Loucy (cell line): ENCODE data around the gene PADI6.

ENCODE experiments used
- H2AFZ ChIP-seq: fragments of 200-600 bp; sonication (generic); 2 replicates; pipeline ENCODE4 v1.6.0; 2016; ENCODE audit warnings: antibody characterized with exemption, mild to moderate bottlenecking, low read length, moderate library complexity
- H3F3A ChIP-seq: fragments of 200-600 bp; 2 replicates; pipeline ENCODE4 v1.6.0; 2016; ENCODE audit warnings: antibody characterized with exemption, low read depth, mild to moderate bottlenecking
- H3K27me3 ChIP-seq: fragments of 200-600 bp; sonication (generic); 2 replicates; pipeline ENCODE4 v1.6.1; 2014; ENCODE audit warnings: low read length, mild to moderate bottlenecking; ENCODE audit not compliant: insufficient read depth, poor library complexity, severe bottlenecking
- H3K36me3 ChIP-seq: fragments of 200-600 bp; sonication (generic); 2 replicates; pipeline ENCODE4 v1.6.1; 2016; ENCODE audit warnings: low read length; ENCODE audit not compliant: insufficient read depth
- H3K4me1 ChIP-seq: fragments of 200-600 bp; sonication (generic); 2 replicates; pipeline ENCODE4 v1.5.1; 2014; ENCODE audit warnings: low read length, mild to moderate bottlenecking; ENCODE audit not compliant: insufficient read depth, poor library complexity, severe bottlenecking
- H3K4me2 ChIP-seq: fragments of 200-600 bp; sonication (generic); 2 replicates; pipeline ENCODE4 v1.6.0; 2014; ENCODE audit warnings: antibody characterized with exemption, low read length, low read depth, mild to moderate bottlenecking; ENCODE audit not compliant: poor library complexity, severe bottlenecking
- H3K4me3 ChIP-seq: fragments of 200-600 bp; sonication (generic); 2 replicates; pipeline ENCODE4 v1.5.1; 2014; ENCODE audit warnings: low read length, mild to moderate bottlenecking, mixed read lengths; ENCODE audit not compliant: poor library complexity, severe bottlenecking
- H3K79me2 ChIP-seq: fragments of 200-600 bp; sonication (generic); 2 replicates; pipeline ENCODE4 v1.6.1; 2014; ENCODE audit warnings: low read length; ENCODE audit not compliant: insufficient read depth
- H3K9ac ChIP-seq: fragments of 200-600 bp; sonication (generic); 2 replicates; pipeline ENCODE4 v1.6.0; 2014; ENCODE audit warnings: mild to moderate bottlenecking, low read depth, low read length, moderate library complexity; ENCODE audit not compliant: poor library complexity, severe bottlenecking
- H3K9me2 ChIP-seq: fragments of 200-600 bp; sonication (generic); replicated peaks from 2 replicates; pipeline ENCODE4 v1.6.1; 2016; ENCODE audit warnings: low read depth, low read length, mixed read lengths
- H3K9me3 ChIP-seq: fragments of 200-600 bp; sonication (generic); 2 replicates; pipeline ENCODE4 v1.6.1; 2014; ENCODE audit warnings: mild to moderate bottlenecking, antibody characterized with exemption, low read length, low read depth; ENCODE audit not compliant: insufficient read depth
- H4K20me1 ChIP-seq: fragments of 200-600 bp; sonication (generic); 2 replicates; pipeline ENCODE4 v1.6.0; 2014; ENCODE audit warnings: antibody characterized with exemption, low read length, mild to moderate bottlenecking; ENCODE audit not compliant: insufficient read depth, poor library complexity, severe bottlenecking
- CTCF ChIP-seq: fragments of 200-600 bp; sonication (generic); conservative IDR thresholded peaks from 2 replicates; pipeline ENCODE4 v1.5.1; 2014; ENCODE audit warnings: mild to moderate bottlenecking, antibody characterized with exemption, low read length
- EZH2phosphoT487 ChIP-seq: fragments of 200-600 bp; IDR thresholded peaks from 2 replicates; pipeline ENCODE4 v1.6.1; 2018; ENCODE audit warnings: antibody characterized with exemption, mild to moderate bottlenecking, moderate library complexity, borderline replicate concordance

Gene PADI6

GRCh38 chr1:17338706-17339493 lies 33.1 kb upstream of the PADI6 start:
- no peaks in the 10 kb centered on the region for H3K9me3 ChIP-seq
- H3F3A ChIP-seq = no peaks in the 10 kb centered on the region
- no peaks in the 10 kb centered on the region for H3K36me3 ChIP-seq
- no peak overlapping the region for H3K4me3 ChIP-seq
- H3K9ac ChIP-seq = no peak overlapping the region
- no peak overlapping the region for H3K4me2 ChIP-seq
- H3K79me2 ChIP-seq = no peaks in the 10 kb centered on the region
- H3K9me2 ChIP-seq = no peaks in the 10 kb centered on the region
- H4K20me1 ChIP-seq = no peaks in the 10 kb centered on the region
- H2AFZ ChIP-seq = no peak overlapping the region
- H3K27me3 ChIP-seq = no peaks in the 10 kb centered on the region
- TF ChIP-seq EZH2phosphoT487 (no peak), CTCF (no peak)
- no peaks in the 10 kb centered on the region for H3K4me1 ChIP-seq

GRCh38 chr1:17339521-17339920 lies 32.5 kb upstream of the PADI6 start:
- H3K27me3 ChIP-seq = no peaks in the 10 kb centered on the region
- no peaks in the 10 kb centered on the region for H3K9me3 ChIP-seq
- H4K20me1 ChIP-seq = no peaks in the 10 kb centered on the region
- no peaks in the 10 kb centered on the region for H3K79me2 ChIP-seq
- H3K9me2 ChIP-seq = no peaks in the 10 kb centered on the region
- no peaks in the 10 kb centered on the region for H3F3A ChIP-seq
- no peaks in the 10 kb centered on the region for H3K36me3 ChIP-seq
- H3K4me2 ChIP-seq = no peak overlapping the region
- H2AFZ ChIP-seq = no peak overlapping the region
- H3K9ac ChIP-seq = no peak overlapping the region
- no peaks in the 10 kb centered on the region for H3K4me1 ChIP-seq
- H3K4me3 ChIP-seq = no peak overlapping the region
- TF ChIP-seq CTCF (no peak), EZH2phosphoT487 (no peak)

GRCh38 chr1:17340358-17340757 lies 31.6 kb upstream of the PADI6 start:
- Histone ChIP-seq H2AFZ (no peak overlapping the region), H3K4me2 (no peak overlapping the region), H3K9me3 (no peaks in the 10 kb centered on the region), H4K20me1 (no peaks in the 10 kb centered on the region), H3K9ac (no peak overlapping the region), H3K9me2 (no peaks in the 10 kb centered on the region), H3K4me3 (no peak overlapping the region), H3K36me3 (no peaks in the 10 kb centered on the region), H3K79me2 (no peaks in the 10 kb centered on the region), H3F3A (no peaks in the 10 kb centered on the region), H3K27me3 (no peaks in the 10 kb centered on the region), H3K4me1 (no peaks in the 10 kb centered on the region)
- TF ChIP-seq CTCF (no peak), EZH2phosphoT487 (no peak)
